Activated T-helper 17 cell treated with anti-CD3 and anti-CD28 coated beads, Interleukin-2, amount 50 U/mL, for 72 hours (primary cell): ENCODE measurements around the gene ALKBH1. TPM values are rescaled to one million over a fixed set of nuclear protein-coding genes. Genes with fewer than 3 reads are reported as not detected.
"Not testable (repeated sequence)": the region's sequence is repeated elsewhere in the genome, so short reads cannot be mapped to it uniquely, and the experiment has no call there.

Source experiments
- ATAC-seq: fragments of 150-1000 bp; cut with Tn5 transposase; replicated peaks from 2 replicates; pipeline ENCODE4 v1.10.0; 2021; ENCODE audit warnings: mild to moderate bottlenecking, moderate library complexity
- H3K27ac Mint-ChIP-seq: one replicate; pipeline ENCODE4 v1.8.0; 2022; ENCODE audit warnings: mixed read lengths
- H3K27me3 Mint-ChIP-seq: one replicate; pipeline ENCODE4 v1.8.0; 2022; ENCODE audit warnings: mixed read lengths
- H3K36me3 Mint-ChIP-seq: one replicate; pipeline ENCODE4 v1.8.0; 2022; ENCODE audit warnings: low read depth, mild to moderate bottlenecking, mixed read lengths
- H3K4me1 Mint-ChIP-seq: one replicate; pipeline ENCODE4 v1.8.0; 2022; ENCODE audit warnings: mixed read lengths
- H3K4me3 Mint-ChIP-seq: one replicate; pipeline ENCODE4 v1.8.0; 2022; ENCODE audit warnings: mild to moderate bottlenecking, mixed read lengths
- H3K9me3 Mint-ChIP-seq: one replicate; pipeline ENCODE4 v1.8.0; 2022; ENCODE audit warnings: mixed read lengths
- total RNA-seq, 2 donors: library from RNA; stranded (reverse); gene quantifications; one replicate each; pipeline ENCODE4 v1.2.3, GENCODE V29; 2022

Gene ALKBH1, protein sequence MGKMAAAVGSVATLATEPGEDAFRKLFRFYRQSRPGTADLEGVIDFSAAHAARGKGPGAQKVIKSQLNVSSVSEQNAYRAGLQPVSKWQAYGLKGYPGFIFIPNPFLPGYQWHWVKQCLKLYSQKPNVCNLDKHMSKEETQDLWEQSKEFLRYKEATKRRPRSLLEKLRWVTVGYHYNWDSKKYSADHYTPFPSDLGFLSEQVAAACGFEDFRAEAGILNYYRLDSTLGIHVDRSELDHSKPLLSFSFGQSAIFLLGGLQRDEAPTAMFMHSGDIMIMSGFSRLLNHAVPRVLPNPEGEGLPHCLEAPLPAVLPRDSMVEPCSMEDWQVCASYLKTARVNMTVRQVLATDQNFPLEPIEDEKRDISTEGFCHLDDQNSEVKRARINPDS
- total RNA-seq: 10 to 100 TPM; 13.2 to 19.8 TPM

DNA sequence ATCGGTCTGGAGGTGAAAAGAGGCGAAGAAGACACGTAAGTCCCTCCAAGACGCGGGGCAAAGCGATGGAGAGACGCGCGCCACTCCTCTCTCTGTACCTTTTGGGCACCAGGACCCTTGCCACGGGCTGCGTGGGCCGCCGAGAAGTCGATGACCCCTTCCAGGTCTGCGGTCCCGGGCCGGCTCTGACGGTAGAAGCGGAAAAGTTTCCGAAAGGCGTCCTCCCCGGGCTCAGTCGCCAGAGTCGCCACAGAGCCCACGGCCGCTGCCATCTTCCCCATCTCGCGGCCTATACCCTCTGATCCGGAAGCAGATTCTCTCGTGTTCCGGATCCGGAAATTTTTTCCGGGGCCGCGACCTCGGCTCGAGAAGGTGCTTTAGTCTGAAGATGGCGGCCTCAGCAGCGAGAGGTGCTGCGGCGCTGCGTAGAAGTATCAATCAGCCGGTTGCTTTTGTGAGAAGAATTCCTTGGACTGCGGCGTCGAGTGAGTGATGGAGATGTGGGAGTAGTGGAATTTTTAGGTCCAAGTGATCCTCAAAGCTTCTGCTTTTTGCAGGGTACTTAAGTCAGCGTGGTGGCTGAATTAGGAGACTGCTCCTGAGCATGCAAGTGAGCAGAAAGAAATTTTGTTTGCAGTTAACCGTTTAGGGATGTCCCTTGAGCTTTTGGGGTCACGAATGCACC, at the start of gene ALKBH1, which contains the start of gene SLIRP:
ALKBH1 (minus strand) TSS at position 300 of the 685 bp plus-strand sequence; CDS start at position 281, 19 bp downstream.
SLIRP (plus strand) TSS at position 380 of the 685 bp plus-strand sequence; CDS start at position 389, 9 bp downstream.
- Mint-ChIP-seq H3K4me3 (peak within 1 kb of the TSS; percentile 88), H3K9me3 (no peaks in the 10 kb centered on the region), H3K4me1 (peaks cover 28% of the 10 kb centered on the region), H3K36me3 (peaks cover 80% of the 10 kb centered on the region), H3K27me3 (no peaks in the 10 kb centered on the region), H3K27ac (peak within 1 kb of the TSS; percentile 93)
- peak; percentile 97 for ATAC-seq

DNA sequence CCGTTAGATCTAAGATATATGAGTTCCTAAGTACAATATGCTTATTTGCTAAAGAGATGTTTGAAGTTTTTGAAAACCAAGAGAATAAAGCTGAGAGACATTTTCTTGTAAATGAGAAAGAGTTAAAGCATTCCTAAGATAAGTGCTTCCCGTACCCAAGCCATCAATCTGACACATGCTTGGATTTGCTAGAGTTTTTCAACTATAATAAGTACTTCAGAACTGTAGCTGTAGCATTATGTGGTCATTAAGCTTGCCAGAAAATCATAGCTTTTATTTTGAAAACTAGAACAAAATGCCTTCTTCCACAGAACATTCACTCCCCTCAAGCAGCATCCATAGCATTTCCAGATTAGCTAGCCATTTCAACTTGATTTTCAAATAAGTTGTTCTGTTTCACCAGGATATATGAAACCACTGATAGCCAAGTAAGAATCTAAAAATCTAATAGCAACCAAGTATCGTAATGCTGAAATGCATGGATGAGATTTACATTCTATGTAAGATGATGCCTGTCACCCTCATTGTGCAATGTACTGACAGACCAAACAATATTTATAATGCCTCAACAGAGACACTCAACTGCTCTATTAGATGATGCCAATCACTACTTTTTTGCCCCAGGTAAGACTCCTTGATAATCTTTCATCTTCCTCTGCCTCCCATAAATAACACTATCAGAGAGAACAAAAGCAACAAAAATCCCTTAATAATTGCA, 45.1 kb upstream of the ALKBH1 start:
- ATAC-seq: no peak
- Mint-ChIP-seq H3K27ac (peak overlapping the region; percentile 8), H3K4me1 (peaks cover 30% of the 10 kb centered on the region), H3K9me3 (no peaks in the 10 kb centered on the region), H3K36me3 (peaks cover 98% of the 10 kb centered on the region), H3K4me3 (peak overlapping the region; percentile 5), H3K27me3 (no peaks in the 10 kb centered on the region)

DNA sequence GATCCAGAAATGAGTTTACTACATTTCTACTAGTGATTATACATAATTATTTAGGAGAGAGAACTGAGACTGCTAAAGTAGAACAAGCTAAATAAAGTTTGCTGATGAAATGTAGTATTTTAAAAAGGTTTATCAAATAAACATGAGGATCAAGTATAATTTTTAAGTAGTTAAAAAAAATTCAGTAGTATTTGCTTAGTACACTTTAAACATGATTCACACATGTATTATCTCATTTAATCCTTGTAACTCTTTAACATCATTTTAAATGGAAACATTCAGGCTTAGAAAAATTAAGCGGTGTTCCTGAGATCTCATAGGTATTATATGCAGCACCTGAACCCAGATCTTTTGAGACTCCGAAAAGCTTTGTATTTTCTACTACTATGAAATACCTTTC, 44.4 kb upstream of the ALKBH1 start:
- H3K27ac Mint-ChIP-seq: peak overlapping the region; percentile 61
- no peak overlapping the region for H3K4me3 Mint-ChIP-seq
- peaks cover 98% of the 10 kb centered on the region for H3K36me3 Mint-ChIP-seq
- no peaks in the 10 kb centered on the region for H3K9me3 Mint-ChIP-seq
- H3K4me1 Mint-ChIP-seq: peaks cover 24% of the 10 kb centered on the region
- H3K27me3 Mint-ChIP-seq: no peaks in the 10 kb centered on the region
- no peak for ATAC-seq

DNA sequence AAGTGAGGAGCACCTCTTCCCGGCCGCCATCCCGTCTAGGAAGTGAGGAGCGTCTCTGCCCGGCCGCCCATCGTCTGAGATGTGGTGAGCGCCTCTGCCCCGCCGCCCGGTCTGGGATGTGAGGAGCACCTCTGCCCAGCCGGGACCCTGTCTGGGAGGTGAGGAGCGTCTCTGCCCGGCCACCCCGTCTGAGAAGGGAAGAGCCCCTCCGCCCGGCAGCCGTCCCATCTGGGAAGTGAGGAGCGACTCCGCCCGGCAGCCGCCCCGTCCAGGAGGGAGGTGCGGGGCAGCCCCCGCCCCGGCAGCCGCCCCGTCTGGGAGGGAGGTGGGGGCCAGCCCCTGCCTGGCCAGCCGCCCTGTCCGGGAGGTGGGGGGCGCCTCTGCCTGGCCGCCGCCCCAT, 39.6 kb upstream of the ALKBH1 start:
- ATAC-seq: not testable (repeated sequence)

DNA sequence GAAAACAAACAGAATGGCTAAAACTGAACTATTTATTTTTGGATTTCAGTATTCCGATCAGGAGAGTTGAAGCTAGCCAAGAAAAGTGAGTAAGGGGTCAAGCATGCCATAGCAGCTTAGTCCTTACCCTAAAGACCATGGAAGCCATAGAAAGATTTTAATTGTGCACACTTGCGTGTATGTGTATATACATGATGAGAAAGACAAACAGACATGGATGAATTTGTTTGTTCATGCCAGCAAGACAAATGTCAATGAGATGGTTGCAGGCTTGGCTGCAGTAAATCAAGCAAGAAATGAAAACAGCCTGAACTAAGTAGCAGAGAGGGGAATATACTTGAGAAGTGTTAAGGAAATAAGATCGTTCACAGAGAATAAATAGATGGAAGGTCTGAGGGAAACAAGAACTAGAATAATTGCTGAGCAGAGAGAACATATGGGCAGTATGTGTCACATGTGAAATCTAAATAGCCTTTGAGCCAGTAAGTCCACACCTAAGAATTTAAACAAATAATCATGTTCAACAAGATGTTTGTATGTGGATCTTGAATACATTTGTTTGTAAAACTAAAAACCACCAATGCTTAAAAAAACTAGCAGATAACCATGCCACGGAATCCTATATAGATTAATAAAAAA, 38.4 kb upstream of the ALKBH1 start:
- ATAC-seq: no peak
- Mint-ChIP-seq H3K9me3 (no peaks in the 10 kb centered on the region), H3K27ac (peak overlapping the region; percentile 16), H3K36me3 (peaks cover 98% of the 10 kb centered on the region), H3K4me1 (peaks cover 29% of the 10 kb centered on the region), H3K4me3 (no peak overlapping the region), H3K27me3 (no peaks in the 10 kb centered on the region)

More for the DNA sequence above, 39.6 kb upstream of the ALKBH1 start:
- H3K27ac Mint-ChIP-seq, H3K27me3 Mint-ChIP-seq, H3K4me3 Mint-ChIP-seq, H3K9me3 Mint-ChIP-seq: not testable (repeated sequence)
- H3K36me3 Mint-ChIP-seq: peaks cover 98% of the 10 kb centered on the region
- H3K4me1 Mint-ChIP-seq: peaks cover 28% of the 10 kb centered on the region

DNA sequence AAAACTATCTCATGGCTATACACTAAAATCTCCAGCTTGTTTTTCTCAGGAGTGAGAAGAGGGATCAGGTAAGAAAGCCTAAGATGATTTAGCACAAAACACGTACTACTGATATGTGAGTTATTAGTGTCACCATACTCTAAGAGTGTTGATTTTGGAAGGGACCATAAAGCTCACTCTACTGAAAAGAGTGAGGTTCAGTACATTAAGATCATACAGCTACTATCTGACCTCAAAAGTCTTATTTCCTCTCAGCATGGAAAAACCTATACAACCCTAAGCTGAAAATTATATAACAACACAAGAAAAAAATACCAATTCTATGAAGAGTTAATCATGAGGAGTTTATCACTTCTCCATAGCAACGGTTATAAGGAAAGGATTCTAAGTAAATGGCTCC, 33.6 kb upstream of the ALKBH1 start:
- Mint-ChIP-seq H3K4me1 (peaks cover 35% of the 10 kb centered on the region), H3K4me3 (no peak overlapping the region), H3K27ac (peak overlapping the region; percentile 76), H3K9me3 (no peaks in the 10 kb centered on the region), H3K36me3 (peaks cover 99% of the 10 kb centered on the region), H3K27me3 (no peaks in the 10 kb centered on the region)
- peak; percentile 19 for ATAC-seq

- peak; percentile 87 for ATAC-seq
- Mint-ChIP-seq H3K4me3 (peak overlapping the region; percentile 70), H3K27me3 (no peaks in the 10 kb centered on the region)
These were observed 30.9 kb upstream of the ALKBH1 start for GRCh38 chr14:77738559-77739250.

DNA sequence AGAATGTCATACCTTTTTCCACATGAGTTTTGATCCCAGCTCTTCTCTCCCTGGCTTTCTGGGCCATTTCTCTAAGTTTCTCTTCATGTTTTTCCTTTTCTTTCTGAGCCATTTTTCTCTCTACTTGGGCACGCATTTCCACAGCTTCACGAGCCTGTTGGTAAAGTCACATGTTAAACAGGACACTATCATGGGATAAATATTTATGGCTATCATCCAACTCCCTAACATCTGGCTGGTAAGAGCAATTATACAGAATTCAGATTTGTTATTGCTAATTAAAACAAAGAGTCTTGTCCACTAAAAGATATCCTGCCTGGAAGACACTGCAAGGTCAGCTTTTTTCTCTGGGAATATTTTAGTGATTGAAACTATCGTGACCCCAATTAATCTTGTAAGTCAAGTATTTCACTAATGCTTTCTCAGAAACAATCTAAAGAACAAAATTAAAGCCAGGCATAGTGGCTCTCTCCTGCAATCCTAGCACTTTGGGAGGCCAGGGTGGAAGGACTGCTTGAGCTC, 23.2 kb upstream of the ALKBH1 start:
- H3K4me1 Mint-ChIP-seq: peaks cover 8% of the 10 kb centered on the region
- H3K36me3 Mint-ChIP-seq: peaks cover 100% of the 10 kb centered on the region
- H3K4me3 Mint-ChIP-seq: no peak overlapping the region
- no peak for ATAC-seq
- H3K9me3 Mint-ChIP-seq: no peaks in the 10 kb centered on the region
- no peaks in the 10 kb centered on the region for H3K27me3 Mint-ChIP-seq
- H3K27ac Mint-ChIP-seq: no peak overlapping the region

More at GRCh38 chr14:77738559-77739250, 30.9 kb upstream of the ALKBH1 start:
- Mint-ChIP-seq H3K9me3 (no peaks in the 10 kb centered on the region), H3K4me1 (peaks cover 25% of the 10 kb centered on the region), H3K36me3 (peaks cover 100% of the 10 kb centered on the region), H3K27ac (peak overlapping the region; percentile 90)

DNA sequence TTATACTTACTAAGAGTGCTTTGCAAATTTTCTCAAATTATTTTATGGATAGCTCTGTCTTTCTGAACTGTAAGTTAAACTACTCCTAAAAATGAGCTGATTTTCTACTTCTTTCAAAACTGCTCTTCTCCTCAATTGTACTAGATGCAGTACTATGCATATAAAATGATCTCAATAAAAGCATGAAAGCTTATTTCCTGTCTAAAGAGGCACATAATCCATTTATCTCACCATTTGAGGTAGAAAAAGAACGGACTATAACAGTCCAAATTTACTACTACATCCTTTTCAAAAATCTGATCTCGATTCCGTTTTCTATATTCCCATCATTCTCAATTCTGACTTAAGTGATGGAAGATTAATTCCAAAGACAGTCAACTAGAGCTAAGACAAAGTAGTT, 14.5 kb upstream of the ALKBH1 start:
- H3K36me3 Mint-ChIP-seq: peaks cover 100% of the 10 kb centered on the region
- H3K27ac Mint-ChIP-seq: no peak overlapping the region

DNA sequence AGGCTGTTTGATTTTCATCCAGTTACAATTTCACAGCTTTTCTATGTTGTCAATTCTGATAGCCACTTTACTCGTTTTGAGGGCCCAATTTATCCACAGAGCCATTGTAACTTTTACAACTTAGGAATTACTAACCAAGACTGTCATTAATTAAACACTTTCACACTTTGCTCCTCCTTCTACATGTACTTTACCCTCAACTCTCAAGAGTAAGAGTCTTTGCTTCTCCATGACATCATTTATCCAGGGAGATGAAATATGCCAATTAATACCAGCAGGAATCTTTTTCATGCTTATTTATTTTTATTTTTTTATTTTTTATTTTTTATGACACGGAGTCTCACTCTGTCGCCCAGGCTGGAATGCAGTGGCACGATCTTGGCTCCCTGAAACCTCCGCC, 13.6 kb upstream of the ALKBH1 start:
- no peaks in the 10 kb centered on the region for H3K4me1 Mint-ChIP-seq
- H3K36me3 Mint-ChIP-seq: peaks cover 100% of the 10 kb centered on the region
- no peaks in the 10 kb centered on the region for H3K27me3 Mint-ChIP-seq
- H3K27ac Mint-ChIP-seq: no peak overlapping the region
- H3K9me3 Mint-ChIP-seq: no peaks in the 10 kb centered on the region
- no peak overlapping the region for H3K4me3 Mint-ChIP-seq
- ATAC-seq: no peak

More for the DNA sequence above, 14.5 kb upstream of the ALKBH1 start:
- H3K9me3 Mint-ChIP-seq: no peaks in the 10 kb centered on the region
- no peak for ATAC-seq
- H3K27me3 Mint-ChIP-seq: no peaks in the 10 kb centered on the region
- H3K4me3 Mint-ChIP-seq: no peak overlapping the region
- H3K4me1 Mint-ChIP-seq: peaks cover 1% of the 10 kb centered on the region

DNA sequence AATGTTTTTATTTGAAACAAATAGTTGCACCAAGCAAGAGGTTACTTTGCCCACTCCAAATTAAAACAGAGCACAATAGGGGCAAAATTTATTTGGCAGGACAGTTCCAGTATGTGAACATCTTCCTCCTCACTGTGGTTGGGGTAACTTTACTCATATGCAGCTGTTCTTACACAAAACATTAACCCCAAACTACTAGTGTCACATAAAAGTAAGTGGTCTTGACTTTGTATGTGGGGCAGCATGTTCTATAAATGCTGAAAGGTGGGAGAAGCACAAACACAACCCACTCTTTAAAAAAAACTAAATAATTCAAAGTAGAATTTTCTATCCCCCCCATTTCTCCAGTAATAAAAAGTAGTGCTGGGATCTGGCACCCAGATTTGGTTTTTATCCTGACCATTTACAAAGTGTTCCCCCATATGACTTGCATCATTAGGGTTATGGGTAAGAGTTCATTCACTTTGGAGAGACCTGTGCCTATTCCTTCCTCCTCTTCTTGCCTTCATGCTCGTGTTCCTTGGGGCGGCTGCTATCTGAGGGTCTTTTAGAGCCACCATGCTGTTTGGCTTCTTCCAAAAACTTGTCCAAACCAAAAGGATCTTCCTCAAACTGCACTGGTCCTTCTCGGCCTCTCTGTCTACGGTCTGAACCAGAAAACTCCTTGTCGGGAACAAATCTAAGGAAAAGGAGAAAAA, 9.9 kb upstream of the ALKBH1 start:
- peak overlapping the region; percentile 80 for H3K27ac Mint-ChIP-seq
- H3K9me3 Mint-ChIP-seq: no peaks in the 10 kb centered on the region
- no peak overlapping the region for H3K4me3 Mint-ChIP-seq
- ATAC-seq: no peak
- no peaks in the 10 kb centered on the region for H3K27me3 Mint-ChIP-seq
- H3K36me3 Mint-ChIP-seq: peaks cover 100% of the 10 kb centered on the region
- peaks cover 8% of the 10 kb centered on the region for H3K4me1 Mint-ChIP-seq

DNA sequence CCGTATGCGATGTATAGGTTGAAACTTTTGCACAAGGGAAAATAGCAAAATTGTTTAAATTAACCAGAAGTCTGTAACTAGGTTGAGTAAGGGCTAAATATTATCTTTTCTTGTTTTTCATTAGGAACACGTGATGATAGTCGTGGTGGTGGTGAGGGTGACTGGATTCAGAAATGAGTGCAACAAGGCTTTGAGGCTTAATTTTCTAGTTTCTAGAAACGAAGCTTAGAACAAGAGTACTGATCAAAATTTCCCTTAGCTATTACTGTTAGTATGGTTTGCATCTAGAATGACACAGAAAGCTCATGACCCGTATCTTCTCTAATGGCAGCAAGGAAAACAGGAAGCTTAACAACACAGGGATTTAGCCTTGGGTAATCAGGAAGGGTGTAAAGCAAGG, 7.1 kb upstream of the ALKBH1 start:
- Mint-ChIP-seq H3K4me1 (peaks cover 15% of the 10 kb centered on the region), H3K4me3 (peak overlapping the region; percentile 36), H3K9me3 (no peaks in the 10 kb centered on the region), H3K27ac (peak overlapping the region; percentile 91), H3K27me3 (no peaks in the 10 kb centered on the region), H3K36me3 (peaks cover 100% of the 10 kb centered on the region)
- peak; percentile 82 for ATAC-seq

DNA sequence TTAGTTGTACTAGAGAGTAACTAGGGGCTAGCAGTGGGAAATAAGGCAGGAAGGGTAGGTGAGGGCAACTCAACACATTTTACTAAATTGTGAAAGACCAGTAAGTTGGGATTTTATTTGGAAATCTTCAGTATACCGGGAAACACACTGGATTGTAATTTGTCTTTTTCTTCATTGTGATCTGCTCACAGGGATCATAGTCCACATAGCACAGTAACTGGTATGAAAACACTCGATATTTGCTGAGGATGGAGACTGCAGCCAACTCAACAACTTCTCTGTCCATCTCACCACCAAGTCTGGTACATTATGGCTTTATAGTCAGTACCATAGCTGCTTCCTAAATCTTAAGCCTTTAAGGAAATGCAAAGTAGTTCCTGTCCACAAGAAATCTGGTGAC, 2.5 kb upstream of the ALKBH1 start:
- H3K27me3 Mint-ChIP-seq: no peaks in the 10 kb centered on the region
- no peak for ATAC-seq
- H3K4me3 Mint-ChIP-seq: peak overlapping the region; percentile 88
- peak overlapping the region; percentile 93 for H3K27ac Mint-ChIP-seq
- H3K36me3 Mint-ChIP-seq: peaks cover 81% of the 10 kb centered on the region
- no peaks in the 10 kb centered on the region for H3K9me3 Mint-ChIP-seq
- H3K4me1 Mint-ChIP-seq: peaks cover 36% of the 10 kb centered on the region
